ENCODE measurements around the gene DHX34. TPM values are rescaled to one million over a fixed set of nuclear protein-coding genes. Genes with fewer than 3 reads are reported as not detected.
"Not testable (repeated sequence)": the region's sequence is repeated elsewhere in the genome, so short reads cannot be mapped to it uniquely, and the experiment has no call there.

The DHX34 gene, protein sequence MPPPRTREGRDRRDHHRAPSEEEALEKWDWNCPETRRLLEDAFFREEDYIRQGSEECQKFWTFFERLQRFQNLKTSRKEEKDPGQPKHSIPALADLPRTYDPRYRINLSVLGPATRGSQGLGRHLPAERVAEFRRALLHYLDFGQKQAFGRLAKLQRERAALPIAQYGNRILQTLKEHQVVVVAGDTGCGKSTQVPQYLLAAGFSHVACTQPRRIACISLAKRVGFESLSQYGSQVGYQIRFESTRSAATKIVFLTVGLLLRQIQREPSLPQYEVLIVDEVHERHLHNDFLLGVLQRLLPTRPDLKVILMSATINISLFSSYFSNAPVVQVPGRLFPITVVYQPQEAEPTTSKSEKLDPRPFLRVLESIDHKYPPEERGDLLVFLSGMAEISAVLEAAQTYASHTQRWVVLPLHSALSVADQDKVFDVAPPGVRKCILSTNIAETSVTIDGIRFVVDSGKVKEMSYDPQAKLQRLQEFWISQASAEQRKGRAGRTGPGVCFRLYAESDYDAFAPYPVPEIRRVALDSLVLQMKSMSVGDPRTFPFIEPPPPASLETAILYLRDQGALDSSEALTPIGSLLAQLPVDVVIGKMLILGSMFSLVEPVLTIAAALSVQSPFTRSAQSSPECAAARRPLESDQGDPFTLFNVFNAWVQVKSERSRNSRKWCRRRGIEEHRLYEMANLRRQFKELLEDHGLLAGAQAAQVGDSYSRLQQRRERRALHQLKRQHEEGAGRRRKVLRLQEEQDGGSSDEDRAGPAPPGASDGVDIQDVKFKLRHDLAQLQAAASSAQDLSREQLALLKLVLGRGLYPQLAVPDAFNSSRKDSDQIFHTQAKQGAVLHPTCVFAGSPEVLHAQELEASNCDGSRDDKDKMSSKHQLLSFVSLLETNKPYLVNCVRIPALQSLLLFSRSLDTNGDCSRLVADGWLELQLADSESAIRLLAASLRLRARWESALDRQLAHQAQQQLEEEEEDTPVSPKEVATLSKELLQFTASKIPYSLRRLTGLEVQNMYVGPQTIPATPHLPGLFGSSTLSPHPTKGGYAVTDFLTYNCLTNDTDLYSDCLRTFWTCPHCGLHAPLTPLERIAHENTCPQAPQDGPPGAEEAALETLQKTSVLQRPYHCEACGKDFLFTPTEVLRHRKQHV
- total RNA-seq (10 to 100 TPM in 1 of 2 donors, 1 to 10 TPM in 1; 8.9 to 14.6 TPM), polyA plus RNA-seq (10 to 100 TPM in 1 of 2 donors, 1 to 10 TPM in 1; 1.5 to 10.3 TPM)
- long read RNA-seq, donor 1, full-length matches to known transcripts: 1 of 22 reads
- long read RNA-seq, donor 1, partial matches to known transcripts: 17 of 22 reads
- long read RNA-seq, donor 1, other reads (novel, unspliced or antisense): 4 of 22 reads
- long read RNA-seq, donor 2, full-length matches to known transcripts: 2 of 10 reads
- long read RNA-seq, donor 2, partial matches to known transcripts: 6 of 10 reads
- long read RNA-seq, donor 2, other reads (novel, unspliced or antisense): 2 of 10 reads

DNA sequence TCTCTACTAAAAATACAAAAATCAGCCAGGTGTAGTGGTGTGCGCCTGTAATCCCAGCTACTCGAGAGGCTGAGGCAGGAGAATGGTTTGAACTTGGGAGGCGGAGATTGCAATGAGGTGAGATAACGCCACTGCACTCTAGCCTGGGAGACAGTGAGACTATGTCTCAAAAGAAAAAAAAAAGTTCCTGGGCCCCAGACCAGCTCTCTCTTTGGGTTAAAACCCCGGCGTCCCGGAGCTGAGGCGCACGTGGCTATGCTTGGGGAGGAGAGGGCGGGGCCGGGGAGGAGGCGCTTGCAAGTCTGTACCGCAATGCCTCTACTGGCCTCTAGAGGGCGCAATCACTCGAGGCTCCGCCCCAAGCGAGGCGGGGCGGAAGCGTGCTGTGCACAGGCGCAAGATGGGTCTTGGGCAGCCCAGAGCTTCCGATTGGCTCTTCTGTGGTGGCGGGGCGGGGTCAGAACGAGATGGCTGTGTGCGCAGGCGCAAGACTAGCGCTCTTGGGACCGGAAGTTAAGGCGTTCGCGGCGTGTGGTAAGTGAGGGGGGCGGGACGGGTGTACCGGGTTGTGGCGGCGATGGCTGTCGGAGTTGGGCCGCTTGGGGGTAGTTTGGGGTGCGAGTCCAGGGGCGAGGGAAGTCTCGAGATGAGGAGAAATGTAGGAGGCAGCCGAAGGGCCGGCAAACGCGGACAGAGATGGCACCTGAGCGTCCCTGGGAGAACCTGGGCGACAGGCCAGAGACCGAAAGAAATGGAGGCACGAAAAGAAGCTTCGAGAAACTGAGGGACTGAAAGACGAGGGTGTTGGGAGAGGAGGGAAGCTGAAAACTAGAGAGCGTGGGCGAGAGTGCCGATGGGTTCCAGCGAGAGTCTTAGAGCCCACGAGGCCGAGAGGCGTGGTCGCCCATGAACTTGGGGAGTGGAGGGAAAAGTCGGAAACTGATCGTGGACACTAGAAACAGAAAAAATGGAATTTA, at the start of gene DHX34:
Gene DHX34, plus strand, starts transcription at position 497 of the 977 bp plus-strand sequence. CDS start 3,716 bp downstream, outside the sequence.
- intact Hi-C loops (cut with DNase I): loop anchor here (5.0 to 10.0 kb wide), 2 partner anchors 37 to 54 kb away; no protein-coding TSS in a partner anchor

DNA sequence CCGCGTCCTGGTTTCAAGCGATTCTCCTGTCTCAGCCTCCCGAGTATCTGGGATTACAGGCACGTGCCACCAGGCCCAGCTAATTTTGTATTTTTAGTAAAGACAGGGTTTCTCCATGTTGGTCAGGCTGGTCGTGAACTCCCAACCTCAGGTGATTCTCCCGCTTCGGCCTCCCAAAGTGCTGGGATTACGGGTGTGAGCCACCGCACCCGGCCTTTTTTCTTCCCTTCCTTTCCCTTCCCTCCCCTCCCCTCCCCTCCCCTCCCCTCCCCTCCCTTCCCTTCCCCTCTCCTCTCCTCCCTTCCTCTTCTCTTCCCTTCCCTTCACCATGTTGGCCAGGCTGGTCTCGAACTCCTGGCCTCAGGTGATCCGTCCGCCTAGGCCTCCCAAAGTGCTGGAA, 48.2 kb upstream of the DHX34 start:
- H3K27me3 ChIP-seq (ENCODE audit: control insufficient read depth in 1 of 2, insufficient read depth in 2 of 2, low read length in 1 of 2); H3K36me3 ChIP-seq (ENCODE audit: control insufficient read depth in 1 of 2, insufficient read depth in 2 of 2, low read length in 1 of 2); H3K4me3 ChIP-seq (ENCODE audit: low read length in 2 of 2); H3K27ac ChIP-seq (ENCODE audit: low read depth in 1 of 2, low read length in 2 of 2); H3K4me1 ChIP-seq (ENCODE audit: control insufficient read depth in 1 of 2, insufficient read depth in 2 of 2, low read length in 2 of 2); H3K9me3 ChIP-seq (ENCODE audit: control insufficient read depth, low read length); ATAC-seq (ENCODE audit: low FRiP score); intact Hi-C loops (cut with DNase I); DNase-seq: not testable (repeated sequence)
- WGBS, 2 donors: 90 to 96% methylated on average over 14 of the region's 14 CpGs

More for the DNA sequence above, at the start of gene DHX34:
- ATAC-seq (ENCODE audit: low FRiP score): peak; percentile 100
- DNase-seq: peak; percentile 99
- 3% methylated on average over 63 of the region's 63 CpGs for WGBS, 2 donors
- peaks cover 0 to 3% of the 10 kb centered on the region in 2 donors for H3K36me3 ChIP-seq (ENCODE audit: control insufficient read depth in 1 of 2, insufficient read depth in 2 of 2, low read length in 1 of 2)
- no peak within 1 kb of the TSS for H3K27ac ChIP-seq (ENCODE audit: low read depth in 1 of 2, low read length in 2 of 2)
- no peaks in the 10 kb centered on the region for H3K27me3 ChIP-seq (ENCODE audit: control insufficient read depth in 1 of 2, insufficient read depth in 2 of 2, low read length in 1 of 2)
- peak within 1 kb of the TSS; percentile 59 to 70 for H3K4me3 ChIP-seq (ENCODE audit: low read length in 2 of 2)
- no peaks in the 10 kb centered on the region for H3K9me3 ChIP-seq (ENCODE audit: control insufficient read depth, low read length)
- H3K4me1 ChIP-seq (ENCODE audit: control insufficient read depth in 1 of 2, insufficient read depth in 2 of 2, low read length in 2 of 2): no peaks in the 10 kb centered on the region

DNA sequence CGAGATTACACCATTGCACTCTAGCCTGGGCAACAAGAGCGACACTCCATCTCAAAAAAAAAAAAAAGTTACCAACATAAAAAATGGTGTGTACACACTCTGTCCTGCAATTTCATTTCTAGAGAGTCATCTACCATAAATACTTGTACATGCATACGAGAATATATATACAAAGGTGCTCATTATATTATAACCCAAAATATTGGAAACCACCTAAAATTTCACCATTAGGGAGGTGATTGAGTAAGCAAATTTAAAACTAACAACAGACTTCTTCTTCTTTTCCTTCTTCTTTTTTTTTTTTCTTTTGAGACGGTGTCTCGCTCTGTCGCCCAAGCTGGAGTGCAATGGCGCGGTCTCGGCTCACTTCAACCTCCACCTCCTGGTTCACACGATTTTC, 46.9 kb upstream of the DHX34 start:
- no peaks in the 10 kb centered on the region for H3K4me1 ChIP-seq (ENCODE audit: control insufficient read depth in 1 of 2, insufficient read depth in 2 of 2, low read length in 2 of 2)
- DNase-seq (no peak), ATAC-seq (ENCODE audit: low FRiP score) (no peak)
- intact Hi-C loops (cut with DNase I): no loop called here
- 95 to 98% methylated on average over 10 of the region's 10 CpGs for WGBS, 2 donors
- no peaks in the 10 kb centered on the region for H3K9me3 ChIP-seq (ENCODE audit: control insufficient read depth, low read length)
- no peak overlapping the region for H3K4me3 ChIP-seq (ENCODE audit: low read length in 2 of 2)
- no peaks in the 10 kb centered on the region for H3K36me3 ChIP-seq (ENCODE audit: control insufficient read depth in 1 of 2, insufficient read depth in 2 of 2, low read length in 1 of 2)
- no peak overlapping the region for H3K27ac ChIP-seq (ENCODE audit: low read depth in 1 of 2, low read length in 2 of 2)
- H3K27me3 ChIP-seq (ENCODE audit: control insufficient read depth in 1 of 2, insufficient read depth in 2 of 2, low read length in 1 of 2): no peaks in the 10 kb centered on the region

DNA sequence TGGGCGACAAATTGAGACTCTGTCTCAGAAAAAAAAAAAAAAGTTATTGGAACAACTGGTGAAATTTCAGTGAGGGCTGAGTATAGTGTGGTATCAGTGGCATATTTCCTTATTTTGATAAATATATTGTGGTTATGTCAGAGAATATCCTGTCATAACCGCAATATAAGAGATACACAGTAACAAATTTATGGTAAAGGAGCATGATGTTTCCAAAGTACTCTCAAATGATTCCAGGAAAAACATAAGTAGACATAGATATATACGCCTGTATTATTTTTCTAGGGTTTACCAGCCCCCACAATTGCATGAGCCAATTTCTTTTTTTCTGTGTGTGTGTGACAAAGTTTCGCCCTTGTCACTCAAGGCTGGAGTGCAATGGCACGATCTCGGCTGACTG, 45.1 kb upstream of the DHX34 start:
- DNase-seq (no peak), ATAC-seq (ENCODE audit: low FRiP score) (no peak)
- H3K27me3 ChIP-seq (ENCODE audit: control insufficient read depth in 1 of 2, insufficient read depth in 2 of 2, low read length in 1 of 2): no peaks in the 10 kb centered on the region
- no peaks in the 10 kb centered on the region for H3K36me3 ChIP-seq (ENCODE audit: control insufficient read depth in 1 of 2, insufficient read depth in 2 of 2, low read length in 1 of 2)
- H3K27ac ChIP-seq (ENCODE audit: low read depth in 1 of 2, low read length in 2 of 2): no peak overlapping the region
- H3K4me1 ChIP-seq (ENCODE audit: control insufficient read depth in 1 of 2, insufficient read depth in 2 of 2, low read length in 2 of 2): peaks cover 0 to under 1% of the 10 kb centered on the region in 2 donors
- H3K9me3 ChIP-seq (ENCODE audit: control insufficient read depth, low read length): no peaks in the 10 kb centered on the region
- WGBS, 2 donors: 30 to 42% methylated on average over 6 of the region's 6 CpGs
- intact Hi-C loops (cut with DNase I): no loop called here
- no peak overlapping the region for H3K4me3 ChIP-seq (ENCODE audit: low read length in 2 of 2)

DNA sequence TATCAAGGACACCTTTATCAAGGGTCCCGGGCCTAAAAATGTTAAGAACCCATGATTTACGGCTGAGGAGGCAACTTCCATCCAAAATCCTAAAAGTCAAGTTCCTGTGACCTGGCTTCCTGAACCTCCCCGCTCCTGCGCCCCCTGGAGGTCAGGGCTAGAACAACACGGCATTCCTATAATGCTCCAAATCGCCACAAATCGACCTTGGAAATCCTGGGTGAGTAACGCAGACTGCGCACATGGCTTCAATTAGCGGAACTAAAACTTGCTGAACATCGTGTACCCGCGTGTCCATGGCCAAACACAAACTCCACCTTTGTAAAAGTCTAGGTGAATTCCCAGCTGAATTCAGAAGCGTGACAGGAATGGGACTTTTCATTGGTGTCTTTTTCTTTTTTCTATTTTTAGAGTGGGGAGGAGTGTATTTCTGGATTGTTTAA, 43.8 kb upstream of the DHX34 start:
- ATAC-seq (ENCODE audit: low FRiP score): peak; percentile 78
- peak; percentile 84 to 92 for DNase-seq
- Histone ChIP-seq H3K9me3 (ENCODE audit: control insufficient read depth, low read length) (no peaks in the 10 kb centered on the region), H3K27me3 (ENCODE audit: control insufficient read depth in 1 of 2, insufficient read depth in 2 of 2, low read length in 1 of 2) (no peaks in the 10 kb centered on the region), H3K27ac (ENCODE audit: low read depth in 1 of 2, low read length in 2 of 2) (no peak overlapping the region), H3K36me3 (ENCODE audit: control insufficient read depth in 1 of 2, insufficient read depth in 2 of 2, low read length in 1 of 2) (no peaks in the 10 kb centered on the region), H3K4me3 (ENCODE audit: low read length in 2 of 2) (no peak overlapping the region), H3K4me1 (ENCODE audit: control insufficient read depth in 1 of 2, insufficient read depth in 2 of 2, low read length in 2 of 2) (peaks cover 0 to 3% of the 10 kb centered on the region in 2 donors)
- WGBS, 2 donors: 5% methylated on average over 14 of the region's 14 CpGs
- intact Hi-C loops (cut with DNase I): no loop called here

DNA sequence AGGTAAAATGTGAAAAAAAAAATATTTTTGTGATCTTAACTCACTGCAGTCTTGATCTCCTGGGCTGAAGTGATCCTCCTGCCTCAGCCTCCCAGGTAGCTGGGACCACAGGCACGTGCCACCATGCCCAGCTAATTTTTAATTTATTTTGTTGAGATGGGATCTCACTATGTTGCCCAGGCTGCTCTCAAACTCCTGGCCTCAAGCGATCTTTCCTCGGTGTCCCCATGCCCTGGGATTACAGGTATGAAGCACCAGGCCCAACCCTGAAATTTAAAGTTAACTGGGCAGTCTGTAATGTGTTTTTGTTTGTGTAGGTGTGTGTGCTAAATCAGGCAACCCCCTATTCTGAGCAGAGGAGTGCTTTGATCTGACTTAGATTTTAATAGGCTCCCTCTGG, 42.8 kb upstream of the DHX34 start:
- Histone ChIP-seq H3K9me3 (ENCODE audit: control insufficient read depth, low read length) (no peaks in the 10 kb centered on the region), H3K4me1 (ENCODE audit: control insufficient read depth in 1 of 2, insufficient read depth in 2 of 2, low read length in 2 of 2) (peaks cover 0 to 3% of the 10 kb centered on the region in 2 donors), H3K27ac (ENCODE audit: low read depth in 1 of 2, low read length in 2 of 2) (no peak overlapping the region), H3K36me3 (ENCODE audit: control insufficient read depth in 1 of 2, insufficient read depth in 2 of 2, low read length in 1 of 2) (no peaks in the 10 kb centered on the region), H3K27me3 (ENCODE audit: control insufficient read depth in 1 of 2, insufficient read depth in 2 of 2, low read length in 1 of 2) (no peaks in the 10 kb centered on the region), H3K4me3 (ENCODE audit: low read length in 2 of 2) (no peak overlapping the region)
- no peak for ATAC-seq (ENCODE audit: low FRiP score)
- 94 to 95% methylated on average over 3 of the region's 3 CpGs for WGBS, 2 donors
- intact Hi-C loops (cut with DNase I): no loop called here
- no peak for DNase-seq

DNA sequence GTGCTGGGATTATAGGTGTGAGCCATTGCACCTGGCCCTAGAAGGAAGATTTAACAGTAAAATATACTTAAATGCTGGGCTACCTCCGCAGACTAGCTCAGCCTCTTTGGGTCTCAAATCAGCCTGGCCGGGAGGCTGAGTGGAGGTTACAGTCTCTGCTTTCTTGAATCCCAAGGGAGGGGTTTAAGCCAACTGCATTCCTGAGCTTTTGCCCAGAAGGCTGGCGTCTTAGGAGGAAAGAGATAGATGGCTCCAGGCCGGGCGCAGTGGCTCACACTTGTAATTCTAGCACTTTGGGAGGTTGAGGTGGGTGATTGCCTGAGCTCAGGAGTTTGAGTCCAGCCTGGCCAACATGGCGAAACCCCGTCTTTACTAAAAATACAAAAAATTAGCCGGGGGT, 40.1 kb upstream of the DHX34 start:
- H3K4me3 ChIP-seq (ENCODE audit: low read length in 2 of 2): no peak overlapping the region
- no peak for ATAC-seq (ENCODE audit: low FRiP score)

More for the DNA sequence above, 40.1 kb upstream of the DHX34 start:
- WGBS, 2 donors: 5 to 9% methylated on average over 8 of the region's 8 CpGs
- peak; percentile 67 to 81 for DNase-seq
- no peaks in the 10 kb centered on the region for H3K9me3 ChIP-seq (ENCODE audit: control insufficient read depth, low read length)
- H3K27me3 ChIP-seq (ENCODE audit: control insufficient read depth in 1 of 2, insufficient read depth in 2 of 2, low read length in 1 of 2): no peaks in the 10 kb centered on the region
- H3K27ac ChIP-seq (ENCODE audit: low read depth in 1 of 2, low read length in 2 of 2): no peak overlapping the region
- intact Hi-C loops (cut with DNase I): no loop called here
- H3K36me3 ChIP-seq (ENCODE audit: control insufficient read depth in 1 of 2, insufficient read depth in 2 of 2, low read length in 1 of 2): no peaks in the 10 kb centered on the region
- H3K4me1 ChIP-seq (ENCODE audit: control insufficient read depth in 1 of 2, insufficient read depth in 2 of 2, low read length in 2 of 2): peaks cover 0 to 3% of the 10 kb centered on the region in 2 donors

Measured in aorta (tissue), 5 donors.